NCI-H1417 (cell line): Measurements from ENCODE around the gene MTCH1.

Source experiments
- DNase-seq, 3 experiments: peaks; one replicate each; lab custom pipeline; 2025; lab: John Stamatoyannopoulos, UW

The MTCH1 gene

DNA sequence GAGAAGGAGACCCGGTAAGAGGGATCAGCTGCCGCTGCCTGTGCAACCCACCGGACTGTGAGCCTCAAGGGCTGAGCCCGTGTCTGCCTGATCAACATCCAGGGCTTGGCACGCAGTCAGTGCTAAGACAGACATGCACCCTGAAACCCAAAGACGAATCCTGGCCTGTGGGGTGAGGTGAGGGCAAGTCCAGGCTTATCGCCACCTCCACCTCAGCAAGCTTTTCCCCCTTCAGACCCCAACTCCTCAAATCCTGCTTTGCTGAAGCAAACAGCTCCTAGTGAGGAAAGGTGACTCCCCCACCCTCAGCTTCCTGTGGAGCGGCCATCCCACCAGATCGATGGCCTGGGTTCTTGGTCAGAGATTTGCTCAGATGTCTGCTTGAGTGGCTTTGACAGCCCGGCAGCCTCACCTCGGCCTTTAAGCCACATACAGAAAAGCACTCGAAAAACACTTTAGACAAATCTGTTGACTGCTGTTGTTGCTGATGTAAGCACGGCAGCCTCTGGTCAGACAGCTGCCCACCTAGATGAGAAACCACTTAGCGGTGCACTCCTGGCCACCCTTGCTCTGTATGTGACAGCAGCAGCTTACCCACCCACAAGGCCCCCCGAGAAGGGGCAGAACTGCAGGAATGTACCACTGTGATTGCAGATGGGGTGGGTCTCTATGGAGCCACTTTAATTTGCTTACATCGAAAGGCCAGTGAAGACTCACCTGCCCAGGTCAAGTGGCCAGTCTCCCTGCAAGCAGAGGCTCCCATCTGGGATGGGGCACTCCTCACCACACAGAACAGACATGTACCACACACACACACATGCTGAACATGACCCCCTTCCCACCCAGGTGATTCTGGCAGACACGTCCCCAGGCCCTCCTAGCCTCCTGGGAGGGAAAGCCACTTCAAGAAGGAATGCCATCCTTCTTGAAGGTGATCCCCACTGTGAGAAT, 14.8 kb downstream of the MTCH1 start:
- DNase-seq: peak in 1 of 3 experiments; percentile 9

GRCh38 chr6:36969988-36970891, 15.8 kb downstream of the MTCH1 start:
- no peak for DNase-seq

- no peak for DNase-seq
These were observed 16.7 kb downstream of the MTCH1 start for GRCh38 chr6:36969240-36969691.

DNA sequence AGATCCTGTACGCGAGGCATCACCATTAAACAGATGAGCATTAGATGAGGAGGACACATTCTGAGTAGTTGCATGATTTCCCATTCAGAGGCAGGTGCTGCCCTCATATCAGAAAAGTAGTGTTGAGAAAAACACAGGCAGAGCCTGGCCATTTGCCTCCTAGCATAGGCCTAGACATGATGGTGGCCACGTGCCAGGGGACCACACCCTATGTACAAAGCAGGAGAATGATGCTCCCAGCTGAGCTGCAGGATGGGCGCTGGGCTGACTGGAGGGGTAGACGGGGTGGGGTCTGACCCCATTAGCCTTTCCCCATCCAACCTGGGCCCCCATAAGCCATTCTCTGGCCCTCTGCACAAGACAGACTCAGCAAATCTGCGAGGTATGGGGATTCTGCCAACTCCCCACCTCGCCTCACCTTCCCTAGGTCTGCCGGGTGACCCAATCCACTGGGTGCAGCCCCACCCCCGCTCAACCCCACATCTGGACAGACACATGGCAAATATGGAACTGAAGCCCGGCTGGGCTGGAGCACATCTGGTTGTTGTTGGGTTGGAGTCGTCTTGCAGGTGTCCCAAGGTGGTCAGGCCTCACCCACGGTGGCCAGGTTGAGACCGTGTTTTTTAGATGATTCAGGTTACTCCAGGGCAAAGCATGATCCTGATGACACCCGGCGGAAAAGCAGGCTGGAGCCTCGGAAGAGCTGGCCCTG, 17.6 kb downstream of the MTCH1 start:
- DNase-seq: no peak

GRCh38 chr6:36967757-36968156, 18.2 kb downstream of the MTCH1 start:
- DNase-seq: no peak

GRCh38 chr6:36967301-36967700, 18.7 kb downstream of the MTCH1 start:
- no peak for DNase-seq

- no peak for DNase-seq
These were observed 21.1 kb downstream of the MTCH1 start for GRCh38 chr6:36964908-36965307.

DNA sequence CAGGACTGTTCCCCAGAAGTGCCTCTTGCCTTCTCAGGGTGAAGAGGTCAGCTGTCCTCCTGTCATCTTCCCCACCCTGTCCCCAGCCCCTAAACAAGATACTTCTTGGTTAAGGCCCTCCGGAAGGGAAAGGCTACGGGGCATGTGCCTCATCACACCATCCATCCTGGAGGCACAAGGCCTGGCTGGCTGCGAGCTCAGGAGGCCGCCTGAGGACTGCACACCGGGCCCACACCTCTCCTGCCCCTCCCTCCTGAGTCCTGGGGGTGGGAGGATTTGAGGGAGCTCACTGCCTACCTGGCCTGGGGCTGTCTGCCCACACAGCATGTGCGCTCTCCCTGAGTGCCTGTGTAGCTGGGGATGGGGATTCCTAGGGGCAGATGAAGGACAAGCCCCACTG, 21.6 kb downstream of the MTCH1 start:
- no peak for DNase-seq

DNA sequence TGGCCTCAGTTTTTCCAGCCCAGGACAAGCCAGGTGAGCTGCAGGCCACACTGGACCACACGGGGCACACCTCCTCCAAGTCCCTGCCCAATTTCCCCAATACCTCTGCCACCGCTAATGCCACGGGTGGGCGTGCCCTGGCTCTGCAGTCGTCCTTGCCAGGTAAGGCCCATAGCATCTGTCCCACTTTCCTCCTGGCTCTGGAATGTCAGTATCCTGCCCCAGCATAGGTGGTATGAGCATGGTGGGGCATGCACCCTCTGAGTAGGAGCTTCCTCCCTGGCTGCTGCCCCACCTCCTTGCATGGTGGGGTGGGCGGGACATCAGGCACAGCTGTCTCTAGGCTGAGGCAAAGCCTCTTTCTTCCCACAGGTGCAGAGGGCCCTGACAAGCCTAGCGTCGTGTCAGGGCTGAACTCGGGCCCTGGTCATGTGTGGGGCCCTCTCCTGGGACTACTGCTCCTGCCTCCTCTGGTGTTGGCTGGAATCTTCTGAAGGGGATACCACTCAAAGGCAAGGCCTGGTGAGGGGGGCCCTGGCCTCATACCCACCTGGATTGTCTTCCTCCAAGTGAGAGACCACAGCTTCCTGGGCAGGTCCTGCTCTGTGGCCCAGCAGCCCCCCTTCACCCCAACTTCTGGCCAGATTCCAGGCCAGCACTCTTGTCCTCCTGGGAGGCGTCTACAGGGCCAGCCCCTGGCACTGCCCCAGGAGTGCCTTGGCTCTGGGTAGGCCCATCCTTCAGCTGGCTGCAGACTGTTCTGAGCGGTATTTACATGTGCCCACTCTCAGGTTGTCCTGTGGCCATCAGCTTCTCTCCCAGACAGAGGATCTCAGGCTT, 22.3 kb downstream of the MTCH1 start:
- peak in 1 of 3 experiments; percentile 7 for DNase-seq

DNA sequence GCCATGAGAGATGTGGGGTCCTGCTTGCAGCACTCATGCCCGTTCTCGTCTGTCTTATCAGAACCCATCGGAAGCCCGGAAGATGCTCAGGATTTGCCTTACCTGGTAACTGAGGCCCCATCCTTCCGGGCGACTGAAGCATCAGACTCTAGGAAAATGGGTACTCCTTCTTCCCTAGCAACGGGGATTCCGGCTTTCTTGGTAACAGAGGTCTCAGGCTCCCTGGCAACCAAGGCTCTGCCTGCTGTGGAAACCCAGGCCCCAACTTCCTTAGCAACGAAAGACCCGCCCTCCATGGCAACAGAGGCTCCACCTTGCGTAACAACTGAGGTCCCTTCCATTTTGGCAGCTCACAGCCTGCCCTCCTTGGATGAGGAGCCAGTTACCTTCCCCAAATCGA, 23.1 kb downstream of the MTCH1 start:
- DNase-seq: peak in 2 of 3 experiments; percentile 15 to 60

- no peak for DNase-seq
These were observed 24.3 kb downstream of the MTCH1 start for GRCh38 chr6:36961441-36962435.

DNA sequence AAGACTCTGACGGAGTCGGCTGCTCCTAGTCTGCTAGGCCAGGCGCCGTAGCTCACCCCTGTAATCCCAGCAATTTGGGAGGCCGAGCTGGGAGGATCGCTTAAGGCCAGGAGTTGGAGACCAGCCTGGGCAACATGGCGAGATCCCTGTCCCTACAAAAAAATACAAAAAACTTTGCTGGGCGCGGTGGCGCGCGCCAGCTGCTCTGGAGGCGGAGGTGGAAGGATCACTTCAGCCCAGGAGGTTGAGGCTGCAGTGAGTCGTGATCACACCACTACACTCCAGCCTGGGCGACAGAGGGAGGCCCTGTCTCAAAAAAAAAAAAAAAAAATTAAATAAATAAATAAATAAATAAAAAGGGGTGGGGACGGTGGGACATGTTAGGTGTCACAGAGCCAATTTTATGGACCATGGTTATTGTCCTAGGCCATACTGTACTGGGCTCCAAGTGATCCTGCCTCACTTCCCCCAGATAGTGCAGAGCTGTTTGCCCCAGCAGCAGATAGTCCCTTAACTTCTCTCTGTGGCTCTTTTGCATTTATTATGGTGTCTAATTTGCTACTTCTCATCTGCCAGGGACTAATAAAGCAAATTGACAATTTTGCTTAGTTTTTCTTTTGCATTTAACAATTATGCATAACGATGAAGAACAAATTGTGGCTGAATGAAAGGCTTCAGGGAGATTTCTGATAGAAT, 26.3 kb downstream of the MTCH1 start:
- no peak for DNase-seq

DNA sequence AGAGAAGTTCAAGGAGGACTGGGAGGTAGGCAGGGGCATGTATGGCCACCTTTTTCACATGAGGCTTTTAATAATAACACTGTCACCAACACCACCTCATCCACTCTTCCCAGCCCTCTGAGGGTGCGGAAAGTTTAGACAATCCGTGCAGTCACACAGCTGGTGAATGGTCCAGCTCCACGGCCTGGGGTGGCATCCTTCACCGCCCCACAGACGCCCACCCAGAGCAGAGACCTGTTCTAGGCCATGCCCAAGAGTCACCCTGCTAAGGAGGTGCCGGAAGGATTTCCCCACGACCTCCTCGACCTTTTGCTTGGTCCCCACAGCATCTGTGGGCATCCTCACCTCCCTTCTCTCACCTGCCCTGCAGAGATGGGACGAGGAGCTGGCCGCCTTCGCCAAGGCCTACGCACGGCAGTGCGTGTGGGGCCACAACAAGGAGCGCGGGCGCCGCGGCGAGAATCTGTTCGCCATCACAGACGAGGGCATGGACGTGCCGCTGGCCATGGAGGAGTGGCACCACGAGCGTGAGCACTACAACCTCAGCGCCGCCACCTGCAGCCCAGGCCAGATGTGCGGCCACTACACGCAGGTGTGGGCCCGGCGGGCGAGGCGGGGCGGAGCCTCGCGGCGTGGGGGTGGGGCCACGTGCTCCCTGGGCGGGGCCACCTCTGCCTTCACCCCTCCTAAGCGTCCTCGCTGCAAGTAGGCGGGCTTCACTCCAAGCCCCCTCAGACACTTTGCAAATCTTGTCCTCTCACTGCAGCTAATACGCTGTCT, 27.0 kb downstream of the MTCH1 start:
- DNase-seq: no peak

DNA sequence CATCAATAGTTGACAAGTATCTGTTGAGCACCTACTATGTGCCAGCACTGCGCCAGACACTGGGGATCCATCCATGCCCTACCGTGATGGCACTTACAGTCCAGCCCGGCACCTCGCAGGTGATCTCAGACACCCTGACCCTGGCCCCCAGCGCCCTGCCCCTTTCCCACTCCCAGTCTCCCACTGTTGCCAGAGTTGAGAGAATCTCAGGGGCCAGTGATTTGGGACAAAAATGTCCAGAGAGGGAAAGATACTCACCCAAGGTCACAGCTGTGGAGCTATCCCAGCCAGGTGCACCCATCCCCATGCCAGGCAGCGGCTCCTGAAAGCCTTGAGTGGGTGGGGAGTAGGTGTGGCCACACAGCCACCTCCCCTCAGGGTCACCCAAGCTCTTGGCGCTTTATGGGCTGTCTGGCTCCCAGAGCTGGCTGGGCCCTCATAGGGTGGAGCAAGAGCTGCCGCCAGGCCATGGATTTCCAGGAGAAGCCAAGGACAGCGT, 28.2 kb downstream of the MTCH1 start:
- DNase-seq: no peak

- DNase-seq: no peak
These were observed 29.6 kb downstream of the MTCH1 start for GRCh38 chr6:36956446-36956820.

DNA sequence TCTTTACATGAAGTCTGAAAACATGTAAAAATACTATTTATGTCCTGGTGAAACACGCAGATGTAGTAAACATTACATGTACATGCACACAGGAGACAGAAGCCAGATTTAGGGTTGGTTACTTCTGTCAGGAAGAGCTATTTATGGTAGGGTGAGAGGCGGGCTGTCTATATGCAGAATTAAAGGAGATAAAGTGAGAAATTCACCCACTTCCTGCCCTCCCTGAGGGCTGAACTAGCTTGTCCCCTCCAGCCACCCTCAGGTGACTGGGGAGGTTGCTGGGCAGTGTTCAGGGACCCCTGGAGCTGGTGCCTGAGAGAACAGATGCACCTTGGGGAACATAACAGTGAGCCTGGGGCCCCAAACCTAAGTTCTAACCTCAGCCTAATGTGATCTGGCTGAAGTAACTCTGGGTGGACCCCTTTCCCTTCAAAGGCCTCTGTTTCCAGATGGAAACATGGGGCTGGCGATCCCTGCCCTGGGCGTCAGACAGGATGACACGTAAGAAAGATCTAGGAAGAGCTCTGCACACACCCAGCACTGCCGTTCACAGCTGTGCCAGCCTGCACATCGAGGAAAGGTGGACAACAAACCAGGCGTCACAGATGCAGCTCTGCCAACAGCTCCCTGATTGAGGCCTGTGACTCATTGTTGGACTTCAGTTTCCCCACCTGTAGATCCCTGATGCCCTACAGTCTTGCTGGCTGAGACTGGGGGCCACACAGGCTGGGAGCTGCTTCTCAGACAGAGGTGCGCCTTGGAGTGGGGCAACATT, 30.1 kb downstream of the MTCH1 start:
- no peak for DNase-seq

DNA sequence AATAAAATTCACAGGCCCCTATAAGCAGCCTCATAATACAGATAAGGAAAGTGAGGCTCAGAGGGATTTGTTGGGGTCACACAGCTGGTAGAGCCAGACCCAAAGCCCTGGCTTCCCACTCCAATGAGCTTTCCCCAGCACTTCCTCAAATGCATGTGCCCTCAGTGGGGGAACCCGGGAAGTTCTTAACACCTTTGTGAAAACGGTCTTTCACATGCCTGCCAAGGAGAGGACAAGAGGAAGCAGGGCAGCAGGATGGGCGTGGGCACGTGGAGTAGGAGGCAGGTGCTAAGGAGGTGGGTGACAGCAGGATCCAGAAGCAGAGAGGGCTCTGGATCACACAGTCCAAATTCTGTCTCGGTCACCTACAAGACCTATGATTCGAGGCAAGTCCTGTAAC, 30.9 kb downstream of the MTCH1 start:
- DNase-seq: no peak
